Measurements from ENCODE around the gene CXCL1.

DNA sequence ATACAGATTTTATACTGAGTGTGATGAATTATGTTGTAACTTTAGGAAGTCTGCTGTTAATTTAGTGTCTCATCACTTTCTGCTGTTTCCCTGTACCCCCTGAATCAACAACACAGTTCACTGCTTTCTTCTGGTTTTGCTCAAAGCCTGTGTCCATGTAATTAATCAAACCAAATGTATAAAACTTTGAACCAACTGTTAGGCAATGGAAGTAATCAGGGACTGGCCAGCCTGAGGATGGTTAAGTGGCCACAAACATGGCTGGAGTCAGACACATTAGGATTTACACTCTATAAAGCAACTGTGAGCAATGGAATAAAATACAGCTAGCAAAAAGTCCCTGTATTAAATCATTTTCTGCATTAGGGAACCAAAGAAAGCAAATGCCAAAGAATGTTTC lies 42.6 kb downstream of the CXCL1 start:
- TF ChIP-seq POLR2A (IDR thresholded peaks at IDR 0.05; ENCODE audit: low read depth) (no peak), CTCF (IDR thresholded peaks at IDR 0.05) (no peak), POLR2AphosphoS5 (IDR thresholded peaks at IDR 0.05) (no peak)

All from esophagus muscularis mucosa (tissue), 3 donors.